ENCODE measurements around the gene RPP21.

- TF ChIP-seq CTCF (IDR thresholded peaks at IDR 0.05) = no peak
- TF ChIP-seq POLR2A (IDR thresholded peaks at IDR 0.05) = no peak
- no peak for TF ChIP-seq EP300 (IDR thresholded peaks at IDR 0.05)
These were observed 19.6 kb downstream of the RPP21 start for GRCh38 chr6:30364591-30364990.
